Sciatic nerve (tissue), 2 donors: ENCODE measurements around the gene JUNB. TPM values are rescaled to one million over a fixed set of nuclear protein-coding genes. Genes with fewer than 3 reads are reported as not detected.

Source experiments
- ATAC-seq: fragments of 200-7000 bp; cut with Tn5 transposase; one replicate; pipeline ENCODE4 v1.9.1; 2020; ENCODE audit warnings: mild to moderate bottlenecking, moderate library complexity
- DNase-seq: peaks from one replicate; pipeline ENCODE4 v3.0.0-alpha.2; 2020; ENCODE audit warnings: low spot score
- intact Hi-C: fragments of 100-400 bp; cut with DNase I; formaldehyde crosslinking; loops from one replicate; pipeline ENCODE4 v1.14.2; 2022
- total RNA-seq: library from RNA; stranded (reverse); fragmentation: NEBNext Ultra II Directional; extraction: Animal tissue kit (Norgen Biotek cat#: 25700); gene quantifications from one replicate; pipeline ENCODE4 v1.2.1, GENCODE V29; 2021
- donor health status: DM: no; HTN: no; CAD: no.
- donor health status: DM: no; HTN: no; CAD: no.

The JUNB gene
- total RNA-seq, 1 donor from 2014 or later, result 279 TPM

DNA sequence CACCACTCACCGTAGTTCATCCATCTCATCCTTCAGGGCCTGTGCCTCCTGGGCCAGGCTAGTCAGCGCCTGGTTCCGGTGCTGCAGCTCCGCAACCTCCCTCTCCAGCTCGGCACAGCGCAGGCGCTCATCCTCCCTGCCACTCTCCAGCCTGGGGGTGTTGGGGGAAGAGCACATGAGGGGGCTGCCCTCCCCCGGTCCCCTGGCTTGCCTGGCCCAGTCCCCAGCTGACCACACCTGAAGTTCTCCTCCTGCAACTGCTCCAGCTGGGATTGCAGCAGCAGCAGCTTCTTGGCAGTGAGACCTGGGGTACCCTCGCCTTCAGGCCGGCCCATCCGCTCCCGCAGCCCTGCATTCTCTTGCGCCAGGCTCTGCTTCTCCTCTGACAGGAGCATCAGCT, 20.4 kb upstream of the JUNB start:
- no peak for ATAC-seq
- DNase-seq, result no peak
- intact Hi-C loops, result no loop called here

- no peak for DNase-seq
- intact Hi-C loops, result no loop called here
- ATAC-seq, result no peak
Observed at GRCh38 chr19:12772323-12772722, 19.0 kb upstream of the JUNB start.

GRCh38 chr19:12773571-12773970, 17.7 kb upstream of the JUNB start:
- ATAC-seq (no peak), DNase-seq (no peak)
- intact Hi-C loops, result no loop called here

DNA sequence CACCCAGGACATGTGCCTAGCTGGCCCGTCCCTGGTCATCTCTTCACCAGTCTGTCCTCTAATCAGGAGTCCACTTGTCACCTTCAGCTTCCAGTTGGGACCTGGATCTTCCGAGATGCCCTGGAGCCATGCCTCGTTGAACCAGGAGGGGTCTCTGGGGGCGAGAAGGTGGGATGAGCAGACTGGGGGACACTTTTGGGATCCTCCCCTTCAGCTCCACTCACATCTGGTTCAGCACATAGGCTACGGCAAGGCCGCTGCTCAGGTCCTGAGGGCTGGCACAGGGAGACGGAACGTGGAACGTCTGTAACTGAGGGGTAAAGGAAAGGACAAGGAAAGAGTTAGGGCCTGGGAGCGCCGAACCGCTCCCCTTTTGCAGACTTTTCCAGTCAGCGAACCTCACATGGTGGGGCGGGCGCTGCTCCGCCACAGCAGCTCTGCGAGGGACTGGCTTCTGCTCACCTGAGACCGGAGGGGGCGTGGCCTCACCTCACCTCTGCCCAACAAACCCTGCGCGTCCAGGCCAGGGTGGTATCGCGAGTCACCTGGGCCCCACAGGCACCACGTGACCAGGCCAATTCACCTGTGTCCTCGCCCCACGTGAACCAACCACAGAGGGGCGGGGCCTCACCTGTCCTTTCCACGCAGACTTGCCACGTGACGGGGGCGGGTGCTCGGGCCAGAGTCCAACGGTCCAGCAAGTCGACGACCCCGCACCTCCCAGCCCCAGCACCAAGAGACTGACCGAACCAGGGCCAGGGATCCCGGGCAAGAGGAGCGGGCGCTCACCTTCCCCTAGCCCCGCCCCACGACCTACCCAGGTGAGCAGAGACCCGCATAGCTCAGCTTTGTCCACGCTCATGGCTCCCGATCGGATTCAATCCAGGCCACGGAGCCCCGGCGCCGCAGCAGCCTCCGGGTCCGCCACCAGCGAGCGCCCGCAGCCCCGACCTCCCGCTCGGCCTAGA, 16.4 kb upstream of the JUNB start, which contains the start of gene HOOK2:
HOOK2 (minus strand) TSS at position 965 of the 968 bp plus-strand sequence; CDS start at position 862, 103 bp downstream.
- ATAC-seq (no peak), DNase-seq (no peak)
- intact Hi-C loops, result no loop called here

GRCh38 chr19:12777217-12778016, 13.9 kb upstream of the JUNB start:
- DNase-seq, result peak; percentile 91

GRCh38 chr19:12778017-12778904, 13.0 kb upstream of the JUNB start:
- DNase-seq (peak; percentile 85), ATAC-seq (peak; percentile 56)
- intact Hi-C loops, result no loop called here

More at GRCh38 chr19:12777217-12778016, 13.9 kb upstream of the JUNB start:
- ATAC-seq, result peak; percentile 68
- intact Hi-C loops, result loop anchor here (2.0 kb wide), 1 partner anchor 17 kb away; no protein-coding TSS in a partner anchor

- intact Hi-C loops, result no loop called here
- ATAC-seq (no peak), DNase-seq (no peak)
Observed at GRCh38 chr19:12778905-12779161, 12.5 kb upstream of the JUNB start.

- DNase-seq (peak; percentile 77), ATAC-seq (peak; percentile 6)
- intact Hi-C loops, result no loop called here
Observed at GRCh38 chr19:12779162-12779993, 11.9 kb upstream of the JUNB start.

GRCh38 chr19:12782174-12782423, 9.2 kb upstream of the JUNB start:
- ATAC-seq (no peak), DNase-seq (no peak)
- intact Hi-C loops, result no loop called here

DNA sequence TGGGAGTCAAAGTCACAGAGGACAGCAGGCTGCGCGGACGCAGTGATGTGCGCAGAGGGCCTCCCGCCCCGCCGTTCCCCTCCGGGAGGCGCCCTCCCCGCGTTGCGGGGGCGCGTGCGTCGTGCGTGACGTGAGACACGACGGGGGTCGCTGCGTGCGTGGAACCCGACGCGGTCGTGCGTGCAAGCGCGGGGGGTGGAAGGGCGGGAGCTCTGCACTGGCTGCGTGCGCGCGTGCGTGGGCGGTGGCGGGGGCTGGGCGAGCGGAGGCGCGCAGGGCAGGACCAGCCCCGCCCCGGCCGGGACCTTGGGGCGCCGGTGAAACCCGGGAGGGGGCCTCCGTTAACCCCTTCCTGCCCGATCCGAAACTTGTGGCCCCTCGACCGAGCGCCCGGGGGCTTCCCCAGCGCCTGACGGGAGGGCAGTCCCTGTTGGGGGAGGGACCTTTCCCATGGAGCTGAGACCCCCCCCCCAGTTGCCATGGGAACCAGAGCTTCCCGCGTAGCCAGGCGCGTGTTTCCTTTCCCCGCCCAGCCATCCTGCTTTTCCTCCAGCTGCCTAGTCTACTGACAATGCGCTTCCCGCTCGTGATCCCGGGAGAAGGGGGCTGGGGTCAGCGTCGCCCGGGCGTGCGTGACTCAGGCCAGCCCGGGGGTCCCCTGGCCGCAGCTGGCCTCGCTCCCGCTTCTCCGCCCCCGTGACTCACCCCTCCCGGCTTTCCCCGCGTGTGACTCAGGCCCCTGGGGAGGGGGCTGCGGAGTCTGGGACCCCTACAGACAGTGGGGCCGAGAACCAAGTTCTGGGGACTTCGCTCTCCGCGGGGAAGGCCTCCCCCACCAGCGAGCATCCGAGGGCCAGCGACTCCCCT, 8.6 kb upstream of the JUNB start:
- DNase-seq (peak; percentile 95), ATAC-seq (peak; percentile 63)
- intact Hi-C loops, result no loop called here

DNA sequence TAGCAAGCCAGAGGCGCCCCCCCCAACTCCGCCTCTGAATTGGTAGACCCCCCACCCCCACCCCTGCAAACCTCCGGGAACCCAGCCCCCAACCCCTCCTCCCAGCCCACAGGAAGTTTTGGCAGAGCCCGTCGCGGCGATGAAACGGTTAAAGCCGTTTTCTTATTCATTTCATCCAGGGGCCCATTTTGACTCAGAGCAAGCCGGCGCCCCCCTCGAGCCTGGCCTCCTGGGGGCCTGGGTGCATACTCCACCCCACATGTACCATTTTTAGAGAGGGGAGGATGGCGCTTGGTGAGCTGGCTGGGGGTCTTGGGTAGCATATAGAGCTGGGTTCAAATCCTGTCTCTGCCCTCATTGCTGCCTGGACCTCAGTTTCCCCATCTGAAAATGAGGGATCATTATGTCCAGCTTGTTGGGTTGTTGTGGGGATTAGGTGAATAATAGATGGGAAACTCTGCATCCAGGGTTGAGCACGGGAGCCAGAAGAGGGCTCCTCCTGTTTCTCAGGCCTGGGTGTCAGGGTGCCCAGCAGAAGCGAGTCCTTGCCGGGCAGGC, 7.9 kb upstream of the JUNB start:
- DNase-seq (no peak), ATAC-seq (no peak)
- intact Hi-C loops, result no loop called here

- intact Hi-C loops, result no loop called here
- DNase-seq, result no peak
- ATAC-seq, result no peak
Observed at GRCh38 chr19:12783849-12784393, 7.4 kb upstream of the JUNB start.

DNA sequence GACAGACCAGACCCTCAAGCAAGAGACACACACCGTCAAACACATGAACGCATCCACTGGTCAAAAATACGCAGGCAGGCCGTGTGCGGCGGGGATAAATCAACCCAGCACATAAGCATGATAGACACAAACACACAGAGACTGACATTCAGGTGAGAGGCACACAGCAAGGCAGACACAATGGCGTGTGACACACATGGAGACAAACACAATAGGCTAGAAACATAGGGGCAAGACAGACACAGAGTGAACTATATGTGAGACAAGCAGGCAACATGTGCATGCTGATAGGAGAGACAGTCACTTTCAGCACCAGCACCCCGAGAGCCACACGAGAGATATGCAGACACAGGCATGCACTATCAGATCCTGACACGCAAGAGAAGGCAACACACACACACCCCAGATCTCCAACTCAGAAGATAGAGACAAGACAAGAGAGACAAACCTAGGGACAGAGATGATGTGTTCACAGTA, 6.9 kb upstream of the JUNB start:
- DNase-seq, result no peak
- intact Hi-C loops, result no loop called here
- ATAC-seq, result no peak

DNA sequence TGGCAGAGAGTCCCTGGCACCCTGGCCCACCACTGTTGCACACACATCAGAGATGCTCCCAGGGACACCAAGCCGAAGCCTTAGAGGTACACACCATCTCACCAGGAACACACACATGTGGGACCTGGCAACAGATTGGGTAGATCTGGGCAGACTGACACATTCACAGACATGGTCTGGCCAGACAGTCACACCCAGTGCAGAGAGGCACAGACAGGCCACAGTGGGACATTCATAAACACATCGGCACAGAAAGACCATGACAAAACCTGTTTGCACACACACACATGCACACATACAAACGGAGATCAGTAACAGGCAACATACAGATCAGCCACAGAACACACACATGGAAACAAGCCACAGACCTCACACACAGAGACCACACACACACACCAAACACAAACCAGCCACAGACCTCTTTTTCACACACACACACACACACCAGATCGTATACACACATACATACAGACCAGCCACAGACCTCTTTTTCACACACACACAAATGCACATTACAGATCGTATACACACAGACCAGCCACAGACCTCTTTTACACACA, 6.3 kb upstream of the JUNB start:
- DNase-seq (no peak), ATAC-seq (no peak)
- intact Hi-C loops, result no loop called here

DNA sequence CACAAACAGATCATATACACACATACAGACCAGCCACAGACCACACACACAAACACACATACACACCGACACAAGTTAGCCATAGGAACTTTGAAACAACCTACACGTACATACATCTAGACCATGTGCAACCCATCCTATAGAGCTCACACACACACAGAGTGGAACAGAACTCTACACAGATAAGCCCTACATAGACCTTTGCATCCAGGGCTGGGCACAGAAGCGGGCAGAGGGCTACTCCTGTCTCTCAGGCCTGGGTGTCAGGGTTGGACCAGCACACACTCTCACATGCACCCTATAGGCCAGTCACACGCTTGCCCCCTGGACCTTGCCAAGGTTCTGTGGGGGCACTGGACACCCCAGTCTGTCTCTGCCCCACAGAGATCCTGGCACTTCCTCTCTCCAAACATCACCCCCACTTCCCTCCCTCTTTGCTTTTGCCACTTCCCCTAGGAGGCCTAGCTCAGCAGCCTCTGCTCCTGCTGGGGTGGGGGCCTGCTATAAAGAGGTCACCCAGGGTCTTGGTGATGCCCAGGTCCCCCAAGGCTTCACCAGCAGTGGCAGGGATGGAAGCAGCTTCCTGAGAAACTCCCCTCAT, 5.8 kb upstream of the JUNB start:
- no peak for DNase-seq
- intact Hi-C loops, result no loop called here
- no peak for ATAC-seq

DNA sequence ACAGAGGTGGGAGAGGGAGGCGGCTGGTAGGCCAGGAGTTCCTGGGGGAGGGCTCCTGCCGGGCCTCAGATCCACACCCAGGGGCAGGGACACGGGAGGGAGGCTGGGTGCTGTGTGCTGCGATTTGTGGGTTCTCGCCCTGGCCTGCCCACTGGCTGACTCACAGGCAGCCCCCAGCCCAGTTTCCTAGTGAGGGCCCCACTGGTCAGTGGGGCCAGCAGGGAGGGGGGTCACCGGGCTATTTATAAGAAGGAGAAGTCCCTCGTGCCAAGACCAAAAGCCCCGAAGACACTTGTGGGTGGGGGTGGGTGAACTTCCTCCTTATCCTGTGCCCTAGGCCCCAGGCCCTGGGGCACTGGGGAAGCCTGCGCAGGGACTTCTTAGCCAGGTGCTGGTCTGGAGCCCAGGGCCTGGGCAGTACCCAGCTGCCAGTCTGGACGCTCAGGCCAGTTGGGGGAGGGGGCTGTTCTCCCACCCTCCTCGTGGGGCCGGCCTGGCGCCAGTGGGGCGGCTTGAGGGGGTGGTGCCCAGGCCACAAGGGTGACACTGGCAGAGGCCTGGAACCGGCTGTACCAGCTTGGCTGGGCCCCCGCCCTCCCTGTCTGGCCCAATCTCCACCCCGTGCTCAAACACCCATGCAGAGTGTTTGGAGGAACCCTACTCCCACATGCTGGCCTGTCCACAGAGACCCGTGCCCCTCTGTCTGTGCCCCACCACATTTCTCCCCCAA, 5.0 kb upstream of the JUNB start:
- ATAC-seq (peak; percentile 0), DNase-seq (no peak)
- intact Hi-C loops, result no loop called here
